Renal cortex interstitium (tissue), 3 donors: Measurements from ENCODE around the gene MAGED1. TPM values are rescaled to one million over a fixed set of nuclear protein-coding genes. Genes with fewer than 3 reads are reported as not detected.

ENCODE experiments used
- polyA plus RNA-seq, 3 donors: library from polyadenylated mRNA; unstranded; fragments of 120-200 nt; gene quantifications; one replicate each; pipeline ENCODE4 v1.2.1, GENCODE V29; 2013; ENCODE audit not compliant: insufficient read length in 3 of 3

Gene MAGED1
- polyA plus RNA-seq, 3 donors = 307 to 334 (median 334) TPM

Other genes starting within 250 kb of the MAGED1 start
- gene CENPVL2, start 210.8 kb upstream of the MAGED1 start, polyA plus RNA-seq = under 1 TPM in 2 of 3 donors, not detected in 1; 0.22 to 0.32 TPM
- under 1 TPM in 2 of 3 donors, not detected in 1; 0.22 to 0.32 TPM for gene CENPVL1, start 183.1 kb upstream of the MAGED1 start, polyA plus RNA-seq
- gene GSPT2, start 150.2 kb upstream of the MAGED1 start, polyA plus RNA-seq = 10 to 100 TPM; 19.4 to 22.2 (median 21.1) TPM
- gene MAGED4B, start 175.6 kb downstream of the MAGED1 start, polyA plus RNA-seq = 10 to 100 TPM; 66.5 to 86.1 (median 85.5) TPM